Activated CD4-positive, alpha-beta T cell treated with anti-CD3 and anti-CD28 coated beads, Interleukin-2, amount 50 U/mL, for 48 hours (primary cell): ENCODE data around the gene EPHA4.

Experiments used
- DNase-seq, 2 experiments: peaks; one replicate each; pipeline ENCODE4 v3.0.0-alpha.2; 2020

EPHA4 gene

GRCh38 chr2:221502270-221503010, 69.7 kb downstream of the EPHA4 start:
- peak; percentile 32 to 55 for DNase-seq

GRCh38 chr2:221501883-221502269, 70.2 kb downstream of the EPHA4 start:
- DNase-seq, result no peak

- no peak for DNase-seq
These were observed 70.8 kb downstream of the EPHA4 start for GRCh38 chr2:221501210-221501882.

GRCh38 chr2:221500501-221501209, 71.4 kb downstream of the EPHA4 start:
- no peak for DNase-seq

GRCh38 chr2:221495731-221496130, 76.4 kb downstream of the EPHA4 start:
- DNase-seq, result no peak

- DNase-seq, result no peak
These were observed 77.5 kb downstream of the EPHA4 start for GRCh38 chr2:221494556-221494955.

GRCh38 chr2:221493391-221493790, 78.7 kb downstream of the EPHA4 start:
- no peak for DNase-seq

GRCh38 chr2:221492636-221493035, 79.5 kb downstream of the EPHA4 start:
- no peak for DNase-seq

GRCh38 chr2:221490506-221491060, 81.5 kb downstream of the EPHA4 start:
- DNase-seq, result no peak

- DNase-seq, result no peak
These were observed 83.8 kb downstream of the EPHA4 start for GRCh38 chr2:221488136-221488807.

- DNase-seq, result no peak
These were observed 86.0 kb downstream of the EPHA4 start for GRCh38 chr2:221486106-221486505.

- no peak for DNase-seq
These were observed 86.6 kb downstream of the EPHA4 start for GRCh38 chr2:221485503-221485870.

- DNase-seq, result no peak
These were observed 87.2 kb downstream of the EPHA4 start for GRCh38 chr2:221484761-221485502.

- no peak for DNase-seq
These were observed 89.2 kb downstream of the EPHA4 start for GRCh38 chr2:221482666-221483455.

- DNase-seq, result no peak
These were observed 91.3 kb downstream of the EPHA4 start for GRCh38 chr2:221480821-221481220.

- no peak for DNase-seq
These were observed 91.9 kb downstream of the EPHA4 start for GRCh38 chr2:221480163-221480562.

GRCh38 chr2:221478485-221478863, 93.6 kb downstream of the EPHA4 start:
- no peak for DNase-seq

GRCh38 chr2:221477714-221478484, 94.2 kb downstream of the EPHA4 start:
- no peak for DNase-seq

GRCh38 chr2:221476195-221476594, 95.9 kb downstream of the EPHA4 start:
- no peak for DNase-seq

GRCh38 chr2:221473451-221473850, 98.7 kb downstream of the EPHA4 start:
- DNase-seq, result no peak

- DNase-seq, result no peak
These were observed 103.8 kb downstream of the EPHA4 start for GRCh38 chr2:221468317-221468716.
